Astrocyte (in vitro differentiated cells and primary cell): Measurements from ENCODE around the gene AMDHD2.

Experiments
- EZH2 ChIP-seq: IDR thresholded peaks from 2 replicates; pipeline ENCODE4 v1.6.1; 2012; ENCODE audit warnings: mild to moderate bottlenecking, low read length, inconsistent platforms; ENCODE audit not compliant: insufficient read depth
- TF ChIP-seq, protein P1 (sequence below): IDR thresholded peaks from 2 replicates; pipeline ENCODE4 v1.5.1; 2011; ENCODE audit warnings: low read depth, mild to moderate bottlenecking, inconsistent platforms, low read length, moderate library complexity; ENCODE audit not compliant: insufficient read depth

DNA sequence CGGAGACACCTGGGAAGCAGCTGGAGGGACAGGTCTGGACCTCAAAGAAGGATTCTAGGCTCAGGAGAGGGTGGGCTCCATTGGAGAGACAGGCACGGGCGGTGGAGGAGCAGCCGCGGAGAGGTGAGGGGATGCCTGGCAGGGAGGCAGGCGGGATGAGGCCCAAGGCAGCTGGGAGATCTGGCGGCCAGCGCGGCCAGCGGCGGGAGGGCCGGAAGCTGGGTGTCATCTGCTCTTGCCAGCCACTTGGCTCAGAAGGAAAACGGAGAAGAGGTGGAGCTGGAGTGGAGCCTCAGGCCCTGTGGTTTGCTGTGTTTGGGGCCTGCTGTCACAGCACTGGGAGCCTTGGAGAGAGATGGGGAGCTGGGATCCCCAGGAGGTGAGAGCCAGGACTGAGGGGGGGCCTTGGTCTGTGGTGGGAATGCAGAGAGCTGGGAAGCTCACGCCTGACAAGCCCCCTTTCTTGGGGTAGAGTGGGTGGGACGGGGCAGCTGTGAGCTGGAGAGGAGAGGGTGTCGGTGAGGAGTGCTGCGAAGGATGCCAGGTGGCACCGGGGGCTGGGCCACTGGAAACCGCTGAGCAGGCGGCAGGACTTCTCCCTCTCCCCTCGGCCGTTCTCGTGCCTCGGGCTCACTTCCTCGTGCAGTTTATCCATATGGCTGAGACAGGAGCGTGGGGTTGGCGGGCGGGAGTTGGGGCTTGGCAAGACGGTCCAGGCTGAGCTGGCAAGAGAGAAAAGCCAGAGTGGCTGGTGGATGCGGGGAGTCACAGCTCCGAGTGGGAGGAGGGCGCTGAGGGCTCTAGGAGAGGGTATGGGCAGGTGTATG lies 37.2 kb upstream of the AMDHD2 start:
- TF ChIP-seq, protein P1, sequence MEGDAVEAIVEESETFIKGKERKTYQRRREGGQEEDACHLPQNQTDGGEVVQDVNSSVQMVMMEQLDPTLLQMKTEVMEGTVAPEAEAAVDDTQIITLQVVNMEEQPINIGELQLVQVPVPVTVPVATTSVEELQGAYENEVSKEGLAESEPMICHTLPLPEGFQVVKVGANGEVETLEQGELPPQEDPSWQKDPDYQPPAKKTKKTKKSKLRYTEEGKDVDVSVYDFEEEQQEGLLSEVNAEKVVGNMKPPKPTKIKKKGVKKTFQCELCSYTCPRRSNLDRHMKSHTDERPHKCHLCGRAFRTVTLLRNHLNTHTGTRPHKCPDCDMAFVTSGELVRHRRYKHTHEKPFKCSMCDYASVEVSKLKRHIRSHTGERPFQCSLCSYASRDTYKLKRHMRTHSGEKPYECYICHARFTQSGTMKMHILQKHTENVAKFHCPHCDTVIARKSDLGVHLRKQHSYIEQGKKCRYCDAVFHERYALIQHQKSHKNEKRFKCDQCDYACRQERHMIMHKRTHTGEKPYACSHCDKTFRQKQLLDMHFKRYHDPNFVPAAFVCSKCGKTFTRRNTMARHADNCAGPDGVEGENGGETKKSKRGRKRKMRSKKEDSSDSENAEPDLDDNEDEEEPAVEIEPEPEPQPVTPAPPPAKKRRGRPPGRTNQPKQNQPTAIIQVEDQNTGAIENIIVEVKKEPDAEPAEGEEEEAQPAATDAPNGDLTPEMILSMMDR: no peak
- TF ChIP-seq EZH2: no peak
